GM21360 (cell line): Measurements from ENCODE around the gene TP73.
"Not testable (repeated sequence)": the region's sequence is repeated elsewhere in the genome, so short reads cannot be mapped to it uniquely, and the experiment has no call there.

Experiments used
- ATAC-seq: cut with Tn5 transposase; IDR thresholded peaks from one replicate; pipeline ENCODE4 v1.9.1; 2021; ENCODE audit warnings: mild to moderate bottlenecking, moderate library complexity; ENCODE audit not compliant: unreplicated experiment

Gene TP73

GRCh38 chr1:3724416-3725030 lies 72.2 kb downstream of the TP73 start:
- ATAC-seq = not testable (repeated sequence)

GRCh38 chr1:3725366-3725765 lies 73.0 kb downstream of the TP73 start:
- ATAC-seq = no peak

GRCh38 chr1:3727042-3727824 lies 74.9 kb downstream of the TP73 start:
- ATAC-seq = no peak

- ATAC-seq = no peak
These were observed 75.8 kb downstream of the TP73 start for GRCh38 chr1:3727825-3728776.

GRCh38 chr1:3729594-3730542 lies 77.6 kb downstream of the TP73 start:
- ATAC-seq = no peak

GRCh38 chr1:3730543-3731247 lies 78.4 kb downstream of the TP73 start:
- no peak for ATAC-seq

- ATAC-seq = no peak
These were observed 79.5 kb downstream of the TP73 start for GRCh38 chr1:3731583-3732433.

- ATAC-seq = no peak
These were observed 80.2 kb downstream of the TP73 start for GRCh38 chr1:3732434-3733093.

GRCh38 chr1:3733094-3733882 lies 81.0 kb downstream of the TP73 start:
- ATAC-seq = no peak

GRCh38 chr1:3733883-3734589 lies 81.7 kb downstream of the TP73 start:
- ATAC-seq = no peak

- no peak for ATAC-seq
These were observed 82.3 kb downstream of the TP73 start for GRCh38 chr1:3734602-3735001.

- no peak for ATAC-seq
These were observed 82.8 kb downstream of the TP73 start for GRCh38 chr1:3735027-3735681.

- ATAC-seq = no peak
These were observed 83.4 kb downstream of the TP73 start for GRCh38 chr1:3735688-3736087.

GRCh38 chr1:3736131-3736561 lies 83.8 kb downstream of the TP73 start:
- ATAC-seq = no peak

GRCh38 chr1:3736708-3737107 lies 84.4 kb downstream of the TP73 start:
- ATAC-seq = no peak

- no peak for ATAC-seq
These were observed 86.6 kb downstream of the TP73 start for GRCh38 chr1:3738943-3739342.
